ENCODE measurements around the gene PDE8A. TPM values are rescaled to one million over a fixed set of nuclear protein-coding genes. Genes with fewer than 3 reads are reported as not detected.

The PDE8A gene
- total and polyA plus RNA-seq, 2 of the 4 experiments (the other 2 are of a cell fraction): 32.4 to 35.9 TPM

DNA sequence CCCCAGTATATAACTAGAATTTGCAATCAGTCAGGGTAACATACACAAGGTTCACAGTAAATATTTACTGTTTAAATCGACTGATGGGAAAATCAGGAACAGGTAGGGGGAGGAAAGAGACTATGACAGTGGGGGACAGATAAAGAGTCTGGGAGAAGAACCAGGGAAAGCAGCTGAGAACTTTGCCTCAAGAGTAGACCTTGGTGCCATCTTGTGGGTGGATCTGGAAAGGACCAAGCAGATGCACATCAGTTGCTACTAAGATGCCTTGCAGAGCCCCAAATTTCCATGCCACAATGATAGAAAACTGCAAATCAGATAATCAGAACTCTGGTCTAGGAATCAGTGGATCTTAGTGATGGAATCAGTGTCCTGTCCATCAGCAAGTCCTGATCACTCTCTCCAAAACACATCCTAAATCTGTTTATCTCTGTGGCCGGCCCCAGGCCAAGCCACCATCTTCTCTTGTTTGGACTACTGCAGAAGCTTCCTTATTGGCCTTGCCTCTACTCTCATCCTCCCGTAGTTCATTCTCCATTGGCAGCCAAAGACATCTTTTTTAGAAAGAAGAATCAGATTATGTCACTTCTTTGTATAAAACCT lies 62.7 kb downstream of the PDE8A start:
- ATAC-seq (ENCODE audit: low read depth) (peak; percentile 67), DNase-seq (peak; percentile 80)
- no peak overlapping the region for H2AK9ac ChIP-seq (replicated peaks; ENCODE audit: low read depth, low read length, poor library complexity)
- H3K9me1 ChIP-seq (ENCODE audit: insufficient read depth, low read length): peaks cover 6% of the 10 kb centered on the region
- H2BK120ac ChIP-seq (ENCODE audit: low read depth, low read length): peak overlapping the region; percentile 63
- H3K4me2 ChIP-seq (ENCODE audit: low read depth, low read length): no peak overlapping the region
- H3K14ac ChIP-seq (replicated peaks; ENCODE audit: low read depth, low read length): peak overlapping the region; percentile 70; the same call in 1 of the 2 replicates
- no peaks in the 10 kb centered on the region for H3K36me3 ChIP-seq (ENCODE audit: control insufficient read depth, insufficient read depth, low read length)
- peaks cover 4% of the 10 kb centered on the region for H3K4me1 ChIP-seq (ENCODE audit: control insufficient read depth, insufficient read depth, low read length)
- intact Hi-C loops (cut with micrococcal nuclease): loop anchor here (1.0 to 10.0 kb wide), 4 partner anchors 62 to 460 kb away; partner anchors contain the start of gene NMB
- no peak overlapping the region for H3K18ac ChIP-seq (ENCODE audit: low read depth, low read length)
- no CpG with 5 or more reads among the region's 3 CpGs for WGBS, 2 experiments (ENCODE audit: extremely low coverage in 2 of 2, insufficient read length in 1 of 2)
- H3K27me3 ChIP-seq (ENCODE audit: control insufficient read depth, insufficient read depth, low read length): no peaks in the 10 kb centered on the region
- no peak for TF ChIP-seq BHLHE40 (IDR thresholded peaks at IDR 0.05; ENCODE audit: low read depth, low read length)
- TF ChIP-seq CTCF (conservative IDR thresholded peaks at IDR 0.05; ENCODE audit: low read depth, low read length): peak; percentile 75
- TF ChIP-seq RFX5 (IDR thresholded peaks at IDR 0.05; ENCODE audit: low read depth, low read length): no peak
- no peak for TF ChIP-seq POLR2A (IDR thresholded peaks at IDR 0.05; ENCODE audit: low read depth, low read length)
- no peak for TF ChIP-seq USF2 (IDR thresholded peaks at IDR 0.05; ENCODE audit: low read depth, low read length)
- TF ChIP-seq RAD21 (IDR thresholded peaks at IDR 0.05; ENCODE audit: low read length): peak; percentile 82
- no peak for TF ChIP-seq CEBPB (IDR thresholded peaks at IDR 0.05; ENCODE audit: low read depth, low read length)
- TF ChIP-seq RCOR1 (IDR thresholded peaks at IDR 0.05; ENCODE audit: insufficient replicate concordance, low read length): no peak
- TF ChIP-seq, protein P1, sequence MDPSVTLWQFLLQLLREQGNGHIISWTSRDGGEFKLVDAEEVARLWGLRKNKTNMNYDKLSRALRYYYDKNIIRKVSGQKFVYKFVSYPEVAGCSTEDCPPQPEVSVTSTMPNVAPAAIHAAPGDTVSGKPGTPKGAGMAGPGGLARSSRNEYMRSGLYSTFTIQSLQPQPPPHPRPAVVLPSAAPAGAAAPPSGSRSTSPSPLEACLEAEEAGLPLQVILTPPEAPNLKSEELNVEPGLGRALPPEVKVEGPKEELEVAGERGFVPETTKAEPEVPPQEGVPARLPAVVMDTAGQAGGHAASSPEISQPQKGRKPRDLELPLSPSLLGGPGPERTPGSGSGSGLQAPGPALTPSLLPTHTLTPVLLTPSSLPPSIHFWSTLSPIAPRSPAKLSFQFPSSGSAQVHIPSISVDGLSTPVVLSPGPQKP (IDR thresholded peaks at IDR 0.05; ENCODE audit: borderline replicate concordance, low read depth, low read length): no peak
- TF ChIP-seq NFE2L2 (IDR thresholded peaks at IDR 0.05; ENCODE audit: low read depth, low read length): no peak
- no peak for TF ChIP-seq CHD1 (IDR thresholded peaks at IDR 0.05; ENCODE audit: low read depth, low read length)
- TF ChIP-seq MXI1 (IDR thresholded peaks at IDR 0.05; ENCODE audit: borderline replicate concordance, low read depth, low read length): no peak
- TF ChIP-seq MAFK (IDR thresholded peaks at IDR 0.05; ENCODE audit: low read depth, low read length): no peak
- peak; percentile 71 for TF ChIP-seq SMC3 (IDR thresholded peaks at IDR 0.05; ENCODE audit: low read depth, low read length)
- TF ChIP-seq FOS (IDR thresholded peaks at IDR 0.05; ENCODE audit: low read depth, low read length): no peak
- H3K9ac ChIP-seq (ENCODE audit: low read depth, low read length): no peak overlapping the region
- no peak overlapping the region for H3K4me3 ChIP-seq (ENCODE audit: insufficient read depth, low read depth, low read length)
- dilution Hi-C loops (cut with HindIII; ENCODE audit: low sequenced_read_pairs, unreplicated experiment): loop anchor here (10.0 kb wide), 1 partner anchor 90 kb away; no protein-coding TSS in a partner anchor
- H2BK20ac ChIP-seq (ENCODE audit: low read depth, low read length): peak overlapping the region; percentile 60
- no TSS peak for BruUV-seq (replicated peaks)
- peaks cover 10 to 66% of the 10 kb centered on the region in 2 experiments for H3K79me1 ChIP-seq (ENCODE audit: low read depth in 1 of 2, low read length in 2 of 2)
- H2AK5ac ChIP-seq (ENCODE audit: low read depth, low read length): no peak overlapping the region
- H3K23ac ChIP-seq (ENCODE audit: low read depth, low read length): peak overlapping the region; percentile 60; the same call in 1 of the 2 replicates
- CTCF ChIA-PET: interaction anchor here (0.6 to 1.8 kb wide), 16 partner anchors 9 to 563 kb away, joined by 3 to 9 read pairs (median 4); no protein-coding TSS in a partner anchor
- no peak overlapping the region for H2BK5ac ChIP-seq (ENCODE audit: low read depth, low read length, poor library complexity, severe bottlenecking)
- H4K8ac ChIP-seq (ENCODE audit: low read depth in 2 of 2, low read length in 2 of 2): no peak overlapping the region; a peak in 1 of 4 replicates
- POLR2A ChIA-PET (ENCODE audit: unreplicated experiment): interaction anchor here (0.8 kb wide), 1 partner anchor 63 kb away, joined by 3 read pairs; no protein-coding TSS in a partner anchor
- H4K20me1 ChIP-seq (ENCODE audit: insufficient read depth, low read length): no peaks in the 10 kb centered on the region
- no peak overlapping the region for H3K27ac ChIP-seq (ENCODE audit: insufficient read depth, low read length)
- no peak overlapping the region for H3K56ac ChIP-seq (ENCODE audit: extremely low read depth, insufficient read depth, low read length)
- H2AFZ ChIP-seq (replicated peaks; ENCODE audit: low read length, poor library complexity): no peak overlapping the region
- in situ Hi-C loops (cut with MboI; ENCODE audit: low sequenced_read_pairs): no loop called here
- no peaks in the 10 kb centered on the region for H3K9me3 ChIP-seq (ENCODE audit: control insufficient read depth, insufficient read depth, low read length)
- H4K5ac ChIP-seq (ENCODE audit: low read depth, low read length): no peak overlapping the region
- peak overlapping the region; percentile 59; the same call in 1 of the 2 replicates for H4K91ac ChIP-seq (ENCODE audit: insufficient read depth, low read depth, low read length)
- no peak overlapping the region for H2BK15ac ChIP-seq (ENCODE audit: low read depth, low read length)
- H3K4ac ChIP-seq (ENCODE audit: low read depth, low read length): peak overlapping the region; percentile 47; the same call in 1 of the 2 replicates
